ENCODE results near the gene MRPL12. TPM values are rescaled to one million over a fixed set of nuclear protein-coding genes. Genes with fewer than 3 reads are reported as not detected.

Gene MRPL12
- total RNA-seq, 1 experiment from 2014 or later: 143 TPM

GRCh38 chr17:81697261-81698044 lies 5.7 kb upstream of the MRPL12 start:
- ChIA-PET POLR2A (interaction anchor here (3.3 kb wide), 1 partner anchor 13 kb away, joined by 19 read pairs; the partner anchor contains the start of genes ARL16 and HGS), CTCF (no interaction called here)
- H3K27me3 Mint-ChIP-seq (ENCODE audit: insufficient read depth, unreplicated experiment): no peaks in the 10 kb centered on the region
- H3K36me3 Mint-ChIP-seq (ENCODE audit: insufficient read depth, unreplicated experiment): peaks cover 61% of the 10 kb centered on the region
- H3K4me1 Mint-ChIP-seq (ENCODE audit: insufficient read depth, unreplicated experiment): peaks cover 6% of the 10 kb centered on the region
- no peaks in the 10 kb centered on the region for H3K9me3 Mint-ChIP-seq (ENCODE audit: unreplicated experiment)
- no peak for DNase-seq (ENCODE audit: unreplicated experiment)
- no peak overlapping the region for H3K4me3 Mint-ChIP-seq (ENCODE audit: unreplicated experiment)
- no TSS peak for BruUV-seq (replicated peaks)
- no peak for TF ChIP-seq CTCF (IDR thresholded peaks at IDR 0.05; ENCODE audit: unreplicated experiment)
- intact Hi-C loops (cut with micrococcal nuclease): no loop called here
- no peak overlapping the region for H3K27ac Mint-ChIP-seq (ENCODE audit: low read depth, unreplicated experiment)

DNA sequence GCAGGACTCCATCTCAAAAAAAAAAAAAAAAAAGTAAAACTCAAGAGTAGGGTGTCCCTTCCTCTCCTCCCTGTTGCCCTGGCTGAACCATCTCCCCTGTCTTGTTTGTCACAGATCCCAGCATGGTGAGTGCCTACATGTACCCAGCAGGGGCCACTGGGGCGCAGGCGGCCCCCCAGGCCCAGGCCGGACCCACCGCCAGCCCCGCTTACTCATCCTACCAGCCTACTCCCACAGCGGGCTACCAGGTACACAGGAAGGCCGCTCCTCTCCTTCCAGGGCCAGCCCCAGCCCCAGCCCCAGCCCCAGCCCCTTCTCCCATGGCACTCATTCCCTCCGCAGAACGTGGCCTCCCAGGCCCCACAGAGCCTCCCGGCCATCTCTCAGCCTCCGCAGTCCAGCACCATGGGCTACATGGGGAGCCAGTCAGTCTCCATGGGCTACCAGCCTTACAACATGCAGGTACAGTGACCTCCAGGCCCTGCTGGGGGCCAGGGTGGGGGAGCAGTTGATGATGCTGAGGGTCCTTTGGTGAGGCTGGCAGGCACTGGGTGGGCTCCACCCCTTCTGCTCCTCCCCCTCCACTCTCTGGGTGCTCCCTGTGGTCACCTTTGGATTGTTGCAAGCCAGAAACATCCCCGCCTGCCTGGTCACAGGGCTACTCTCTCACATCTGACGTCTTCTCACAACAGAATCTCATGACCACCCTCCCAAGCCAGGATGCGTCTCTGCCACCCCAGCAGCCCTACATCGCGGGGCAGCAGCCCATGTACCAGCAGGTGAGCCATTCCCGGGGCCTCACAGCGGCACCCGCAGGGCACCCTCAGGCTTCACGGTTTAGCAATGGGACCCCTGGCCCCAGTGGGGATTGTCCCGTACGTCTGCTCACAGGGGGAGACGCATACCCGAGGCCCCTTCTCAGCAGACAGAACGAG lies 2.5 kb upstream of the MRPL12 start:
- ChIA-PET POLR2A (interaction anchor here (0.5 to 3.9 kb wide), 5 partner anchors 12 to 188 kb away, joined by 3 to 122 read pairs (median 8); partner anchors contain the start of genes ACTG1, ARL16, CCDC137 and HGS), CTCF (interaction anchor here (0.7 to 1.6 kb wide), 2 partner anchors 9 to 25 kb away, joined by 3 to 8 read pairs; no protein-coding TSS in a partner anchor)
- Mint-ChIP-seq H3K27ac (ENCODE audit: low read depth, unreplicated experiment) (peak overlapping the region; percentile 97), H3K9me3 (ENCODE audit: unreplicated experiment) (no peaks in the 10 kb centered on the region), H3K36me3 (ENCODE audit: insufficient read depth, unreplicated experiment) (peaks cover 67% of the 10 kb centered on the region), H3K4me3 (ENCODE audit: unreplicated experiment) (no peak overlapping the region), H3K27me3 (ENCODE audit: insufficient read depth, unreplicated experiment) (no peaks in the 10 kb centered on the region), H3K4me1 (ENCODE audit: insufficient read depth, unreplicated experiment) (peaks cover 12% of the 10 kb centered on the region)
- TF ChIP-seq CTCF (IDR thresholded peaks at IDR 0.05; ENCODE audit: unreplicated experiment): no peak
- BruUV-seq (replicated peaks): no TSS peak
- no peak for DNase-seq (ENCODE audit: unreplicated experiment)
- intact Hi-C loops (cut with micrococcal nuclease): no loop called here

DNA sequence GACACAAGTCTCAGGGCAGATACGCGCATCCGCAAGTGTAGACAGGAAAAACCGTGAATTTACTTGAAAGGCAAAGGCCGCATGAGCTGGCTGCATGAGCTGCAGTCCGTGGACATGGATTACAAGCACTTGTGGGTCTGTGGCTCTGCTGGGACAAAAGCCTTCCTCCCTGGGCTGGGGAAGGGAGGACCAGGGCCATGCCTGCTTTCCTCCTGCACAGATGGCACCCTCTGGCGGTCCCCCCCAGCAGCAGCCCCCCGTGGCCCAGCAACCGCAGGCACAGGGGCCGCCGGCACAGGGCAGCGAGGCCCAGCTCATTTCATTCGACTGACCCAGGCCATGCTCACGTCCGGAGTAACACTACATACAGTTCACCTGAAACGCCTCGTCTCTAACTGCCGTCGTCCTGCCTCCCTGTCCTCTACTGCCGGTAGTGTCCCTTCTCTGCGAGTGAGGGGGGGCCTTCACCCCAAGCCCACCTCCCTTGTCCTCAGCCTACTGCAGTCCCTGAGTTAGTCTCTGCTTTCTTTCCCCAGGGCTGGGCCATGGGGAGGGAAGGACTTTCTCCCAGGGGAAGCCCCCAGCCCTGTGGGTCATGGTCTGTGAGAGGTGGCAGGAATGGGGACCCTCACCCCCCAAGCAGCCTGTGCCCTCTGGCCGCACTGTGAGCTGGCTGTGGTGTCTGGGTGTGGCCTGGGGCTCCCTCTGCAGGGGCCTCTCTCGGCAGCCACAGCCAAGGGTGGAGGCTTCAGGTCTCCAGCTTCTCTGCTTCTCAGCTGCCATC lies 1.7 kb upstream of the MRPL12 start:
- Mint-ChIP-seq H3K4me3 (ENCODE audit: unreplicated experiment) (peak overlapping the region; percentile 98), H3K9me3 (ENCODE audit: unreplicated experiment) (no peaks in the 10 kb centered on the region), H3K36me3 (ENCODE audit: insufficient read depth, unreplicated experiment) (peaks cover 70% of the 10 kb centered on the region), H3K4me1 (ENCODE audit: insufficient read depth, unreplicated experiment) (peaks cover 12% of the 10 kb centered on the region), H3K27me3 (ENCODE audit: insufficient read depth, unreplicated experiment) (no peaks in the 10 kb centered on the region), H3K27ac (ENCODE audit: low read depth, unreplicated experiment) (peak overlapping the region; percentile 97)
- ChIA-PET POLR2A (interaction anchor here (0.5 to 3.9 kb wide), 10 partner anchors 10 to 364 kb away, joined by 3 to 122 read pairs (median 10); partner anchors contain the start of genes ACTG1, ARL16, CCDC137 and DUS1L), CTCF (interaction anchor here (0.6 to 1.6 kb wide), 4 partner anchors 9 to 28 kb away, joined by 3 to 8 read pairs (median 3); no protein-coding TSS in a partner anchor)
- intact Hi-C loops (cut with micrococcal nuclease): no loop called here
- BruUV-seq (replicated peaks): no TSS peak
- no peak for TF ChIP-seq CTCF (IDR thresholded peaks at IDR 0.05; ENCODE audit: unreplicated experiment)
- DNase-seq (ENCODE audit: unreplicated experiment): no peak

All from MCF 10A (cell line).